ENCODE measurements around the gene WDR83. TPM values are rescaled to one million over a fixed set of nuclear protein-coding genes. Genes with fewer than 3 reads are reported as not detected.

The WDR83 gene
- total and polyA plus RNA-seq, 8 donors: 1.4 to 33.4 (median 11.4) TPM

GRCh38 chr19:12681074-12681987 lies 14.7 kb downstream of the WDR83 start, which contains the start of gene DHPS:
DHPS (minus strand) TSS chr19:12681880; CDS start chr19:12681766, 114 bp downstream.
- H3K4me1 ChIP-seq: peaks cover 8 to 36% (median 26%) of the 10 kb centered on the region in 4 donors
- no peaks in the 10 kb centered on the region for H3K9me3 ChIP-seq
- intact Hi-C loops (cut with DNase I; ENCODE audit: low total_unique reads): no loop called here
- peak; percentile 95 to 99 for DNase-seq
- TF ChIP-seq EP300 (IDR thresholded peaks at IDR 0.05) (no peak), POLR2AphosphoS5 (IDR thresholded peaks at IDR 0.05) (peak; percentile 65 to 92 (median 83)), POLR2A (IDR thresholded peaks at IDR 0.05) (no peak), CTCF (IDR thresholded peaks at IDR 0.05) (no peak)
- peak within 1 kb of the TSS; percentile 73 to 99 (median 91) for H3K4me3 ChIP-seq
- H3K27me3 ChIP-seq: no peaks in the 10 kb centered on the region
- WGBS, 5 donors: 0 to 1% (median 0%) methylated on average over 47 to 68 of the region's 68 CpGs
- peak within 1 kb of the TSS; percentile 94 to 99 (median 96) for H3K27ac ChIP-seq
- peaks cover 28 to 41% (median 39%) of the 10 kb centered on the region in 4 donors for H3K36me3 ChIP-seq

- Histone ChIP-seq H3K36me3 (peaks cover 0 to 16% (median 13%) of the 10 kb centered on the region in 4 donors), H3K4me1 (peaks cover 2 to 8% (median 6%) of the 10 kb centered on the region in 4 donors), H3K27ac (no peak overlapping the region), H3K27me3 (no peaks in the 10 kb centered on the region), H3K4me3 (no peak overlapping the region), H3K9me3 (no peaks in the 10 kb centered on the region)
- no peak for DNase-seq
- no peak for TF ChIP-seq POLR2A (IDR thresholded peaks at IDR 0.05)
- no peak for TF ChIP-seq CTCF (IDR thresholded peaks at IDR 0.05)
- TF ChIP-seq EP300 (IDR thresholded peaks at IDR 0.05): no peak
- no peak for TF ChIP-seq POLR2AphosphoS5 (IDR thresholded peaks at IDR 0.05)
- 81 to 93% (median 89%) methylated on average over 2 to 3 of the region's 3 CpGs for WGBS, 5 donors
- intact Hi-C loops (cut with DNase I; ENCODE audit: low total_unique reads): no loop called here
These were observed 19.2 kb downstream of the WDR83 start for GRCh38 chr19:12685831-12686230.

GRCh38 chr19:12687496-12688196 lies 21.0 kb downstream of the WDR83 start, which contains the start of gene GNG14:
GNG14 (plus strand) TSS chr19:12687998; CDS start chr19:12688049, 51 bp downstream.
- WGBS, 5 donors: 76 to 96% (median 91%) methylated on average over 4 to 9 of the region's 9 CpGs
- Histone ChIP-seq H3K27me3 (no peaks in the 10 kb centered on the region), H3K27ac (no peak within 1 kb of the TSS), H3K36me3 (peaks cover 0 to 16% (median 13%) of the 10 kb centered on the region in 4 donors), H3K9me3 (no peaks in the 10 kb centered on the region), H3K4me3 (no peak within 1 kb of the TSS), H3K4me1 (no peaks in the 10 kb centered on the region)
- no peak for TF ChIP-seq EP300 (IDR thresholded peaks at IDR 0.05)
- TF ChIP-seq CTCF (IDR thresholded peaks at IDR 0.05): no peak
- no peak for TF ChIP-seq POLR2A (IDR thresholded peaks at IDR 0.05)
- no peak for TF ChIP-seq POLR2AphosphoS5 (IDR thresholded peaks at IDR 0.05)
- DNase-seq: peak in 1 of 2 donors; percentile 2
- intact Hi-C loops (cut with DNase I; ENCODE audit: low total_unique reads): no loop called here

GRCh38 chr19:12689012-12689411 lies 22.4 kb downstream of the WDR83 start:
- Histone ChIP-seq H3K9me3 (no peaks in the 10 kb centered on the region), H3K27me3 (no peaks in the 10 kb centered on the region), H3K4me3 (no peak overlapping the region), H3K27ac (no peak overlapping the region), H3K4me1 (no peaks in the 10 kb centered on the region), H3K36me3 (peaks cover 0 to 21% (median 13%) of the 10 kb centered on the region in 4 donors)
- no peak for DNase-seq
- intact Hi-C loops (cut with DNase I; ENCODE audit: low total_unique reads): no loop called here
- WGBS, 5 donors: 90 to 95% (median 93%) methylated on average over 11 to 12 of the region's 12 CpGs
- TF ChIP-seq POLR2AphosphoS5 (IDR thresholded peaks at IDR 0.05) (no peak), CTCF (IDR thresholded peaks at IDR 0.05) (no peak), POLR2A (IDR thresholded peaks at IDR 0.05) (no peak), EP300 (IDR thresholded peaks at IDR 0.05) (no peak)
